Breast epithelium (tissue), 4 donors: ENCODE measurements around the gene STARD9. TPM values are rescaled to one million over a fixed set of nuclear protein-coding genes. Genes with fewer than 3 reads are reported as not detected.

Source experiments
- DNase-seq, 2 donors: peaks; one replicate each; pipeline ENCODE4 v3.0.0-alpha.2; 2019; ENCODE audit warnings: low spot score in 2 of 2
- H3K27ac ChIP-seq, 2 donors: fragments of 200-600 bp; sonication (generic) in 1 of 2; one replicate each; pipeline ENCODE4 v1.5.1; 2016 to 2019; ENCODE audit warnings: mild to moderate bottlenecking in 1 of 2
- H3K27me3 ChIP-seq, 2 donors: fragments of 200-600 bp; sonication (generic) in 1 of 2; one replicate each; pipeline versions ENCODE4 v1.5.1 to v1.6.0; 2017 to 2019; ENCODE audit warnings: control low read depth in 1 of 2, mild to moderate bottlenecking in 1 of 2
- H3K36me3 ChIP-seq: fragments of 200-600 bp; one replicate; pipeline ENCODE4 v1.5.1; 2019
- H3K4me1 ChIP-seq, 2 donors: fragments of 200-600 bp; sonication (generic); one replicate each; pipeline ENCODE4 v1.5.1; 2016 to 2019; ENCODE audit warnings: control low read depth in 1 of 2
- H3K4me3 ChIP-seq, 3 donors: fragments of 200-600 bp; sonication (generic); 1 replicate in 2 of 3; 2 replicates in 1 of 3; pipeline ENCODE4 v1.5.1; 2016 to 2019; ENCODE audit warnings: mild to moderate bottlenecking in 3 of 3, moderate library complexity in 2 of 3
- H3K9me3 ChIP-seq, 2 donors: fragments of 200-600 bp; sonication (generic) in 1 of 2; one replicate each; pipeline ENCODE4 v1.5.1; 2016 to 2019; ENCODE audit warnings: control low read depth in 1 of 2
- CTCF ChIP-seq, 3 donors: fragments of 450-650 bp; IDR thresholded peaks; one replicate each; pipeline ENCODE4 v1.5.1; 2016 to 2017; ENCODE audit warnings: antibody characterized with exemption in 3 of 3, mild to moderate bottlenecking in 3 of 3, moderate library complexity in 3 of 3
- POLR2A ChIP-seq: fragments of 450-650 bp; IDR thresholded peaks from one replicate; pipeline ENCODE4 v1.6.1; 2016; ENCODE audit warnings: antibody characterized with exemption, mild to moderate bottlenecking, moderate library complexity
- POLR2AphosphoS5 ChIP-seq, 3 donors: sonication (generic); formaldehyde crosslinking; IDR thresholded peaks; one replicate each; pipeline ENCODE4 v1.6.1; 2017; ENCODE audit warnings: antibody characterized with exemption in 3 of 3
- intact Hi-C: fragments of 100-400 bp; cut with DNase I; formaldehyde crosslinking; loops from one replicate; pipeline ENCODE4 v1.15.1; 2023; ENCODE audit warnings: low total_unique reads
- total RNA-seq, 3 donors: library from RNA; depleted of rRNA; stranded (reverse); fragments of >200 nt; gene quantifications; one replicate each; pipeline ENCODE4 v1.1.0, GENCODE V29; 2016

The STARD9 gene
- total RNA-seq, 3 donors from 2014 or later: 18.6 to 27.9 (median 27.5) TPM

GRCh38 chr15:42692536-42692935, 117.1 kb downstream of the STARD9 start:
- no peaks in the 10 kb centered on the region for H3K36me3 ChIP-seq
- H3K4me1 ChIP-seq: no peaks in the 10 kb centered on the region
- intact Hi-C loops: no loop called here
- no peak overlapping the region for H3K27ac ChIP-seq
- H3K27me3 ChIP-seq: no peaks in the 10 kb centered on the region
- H3K4me3 ChIP-seq: no peak overlapping the region
- TF ChIP-seq POLR2A (no peak), POLR2AphosphoS5 (IDR thresholded peaks at IDR 0.05) (no peak), CTCF (IDR thresholded peaks at IDR 0.05) (no peak)
- no peaks in the 10 kb centered on the region for H3K9me3 ChIP-seq
- DNase-seq: no peak

GRCh38 chr15:42692997-42693396, 117.6 kb downstream of the STARD9 start:
- Histone ChIP-seq H3K27me3 (no peaks in the 10 kb centered on the region), H3K27ac (no peak overlapping the region), H3K4me3 (no peak overlapping the region), H3K4me1 (no peaks in the 10 kb centered on the region), H3K36me3 (no peaks in the 10 kb centered on the region), H3K9me3 (no peaks in the 10 kb centered on the region)
- TF ChIP-seq CTCF (IDR thresholded peaks at IDR 0.05) (no peak), POLR2AphosphoS5 (IDR thresholded peaks at IDR 0.05) (no peak), POLR2A (no peak)
- DNase-seq: no peak
- intact Hi-C loops: no loop called here

GRCh38 chr15:42693496-42693895, 118.1 kb downstream of the STARD9 start:
- H3K27ac ChIP-seq: no peak overlapping the region
- DNase-seq: no peak
- H3K9me3 ChIP-seq: no peaks in the 10 kb centered on the region
- no peaks in the 10 kb centered on the region for H3K27me3 ChIP-seq
- no peak overlapping the region for H3K4me3 ChIP-seq
- H3K4me1 ChIP-seq: no peaks in the 10 kb centered on the region
- TF ChIP-seq POLR2A (no peak), CTCF (IDR thresholded peaks at IDR 0.05) (no peak), POLR2AphosphoS5 (IDR thresholded peaks at IDR 0.05) (no peak)
- no peaks in the 10 kb centered on the region for H3K36me3 ChIP-seq
- intact Hi-C loops: no loop called here

GRCh38 chr15:42693942-42694341, 118.5 kb downstream of the STARD9 start:
- Histone ChIP-seq H3K36me3 (no peaks in the 10 kb centered on the region), H3K4me3 (no peak overlapping the region), H3K27ac (no peak overlapping the region), H3K9me3 (no peaks in the 10 kb centered on the region), H3K4me1 (no peaks in the 10 kb centered on the region), H3K27me3 (no peaks in the 10 kb centered on the region)
- DNase-seq: no peak
- TF ChIP-seq CTCF (IDR thresholded peaks at IDR 0.05) (no peak), POLR2A (no peak), POLR2AphosphoS5 (IDR thresholded peaks at IDR 0.05) (no peak)
- intact Hi-C loops: no loop called here

- no peak for DNase-seq
These were observed 119.0 kb downstream of the STARD9 start for GRCh38 chr15:42694398-42694797.

More at GRCh38 chr15:42694398-42694797, 119.0 kb downstream of the STARD9 start:
- no peaks in the 10 kb centered on the region for H3K36me3 ChIP-seq
- H3K4me1 ChIP-seq: no peaks in the 10 kb centered on the region
- intact Hi-C loops: no loop called here
- no peak for TF ChIP-seq POLR2A
- no peak for TF ChIP-seq CTCF (IDR thresholded peaks at IDR 0.05)
- no peak for TF ChIP-seq POLR2AphosphoS5 (IDR thresholded peaks at IDR 0.05)
- no peaks in the 10 kb centered on the region for H3K27me3 ChIP-seq
- H3K9me3 ChIP-seq: no peaks in the 10 kb centered on the region
- no peak overlapping the region for H3K4me3 ChIP-seq
- H3K27ac ChIP-seq: no peak overlapping the region
